Brain microvascular endothelial cell (primary cell): Measurements from ENCODE around the gene EHD4.

ENCODE experiments used
- DNase-seq: peaks from one replicate; pipeline ENCODE4 v3.0.0-alpha.2; 2020
- H3K27ac ChIP-seq: fragments of 250-450 bp; sonication (Bioruptor Pico); 2 replicates; pipeline ENCODE4 v1.5.1; 2020; ENCODE audit warnings: mild to moderate bottlenecking, moderate library complexity
- H3K27me3 ChIP-seq: fragments of 250-450 bp; sonication (Bioruptor Pico); replicated peaks from 2 replicates; pipeline ENCODE4 v1.5.1; 2020; ENCODE audit warnings: mild to moderate bottlenecking
- H3K36me3 ChIP-seq: fragments of 250-450 bp; sonication (Bioruptor Pico); replicated peaks from 2 replicates; pipeline ENCODE4 v1.5.1; 2020; ENCODE audit warnings: mild to moderate bottlenecking
- H3K4me3 ChIP-seq: 2 replicates; pipeline ENCODE4 v1.5.1; 2011; ENCODE audit warnings: low read depth, mild to moderate bottlenecking, control low read depth, low read length, moderate library complexity
- in situ Hi-C: cut with HindIII; loops from 2 replicates; pipeline ENCODE4 v1.10.0; 2017; ENCODE audit warnings: low sequenced_read_pairs, low pct_ligation_motif_present
- TF ChIP-seq, protein P1 (sequence below): IDR thresholded peaks from 2 replicates; pipeline ENCODE4 v1.5.1; 2011; ENCODE audit warnings: low read depth, mild to moderate bottlenecking, moderate library complexity, low read length, control low read depth, inconsistent platforms; ENCODE audit errors: missing control alignments

The EHD4 gene

DNA sequence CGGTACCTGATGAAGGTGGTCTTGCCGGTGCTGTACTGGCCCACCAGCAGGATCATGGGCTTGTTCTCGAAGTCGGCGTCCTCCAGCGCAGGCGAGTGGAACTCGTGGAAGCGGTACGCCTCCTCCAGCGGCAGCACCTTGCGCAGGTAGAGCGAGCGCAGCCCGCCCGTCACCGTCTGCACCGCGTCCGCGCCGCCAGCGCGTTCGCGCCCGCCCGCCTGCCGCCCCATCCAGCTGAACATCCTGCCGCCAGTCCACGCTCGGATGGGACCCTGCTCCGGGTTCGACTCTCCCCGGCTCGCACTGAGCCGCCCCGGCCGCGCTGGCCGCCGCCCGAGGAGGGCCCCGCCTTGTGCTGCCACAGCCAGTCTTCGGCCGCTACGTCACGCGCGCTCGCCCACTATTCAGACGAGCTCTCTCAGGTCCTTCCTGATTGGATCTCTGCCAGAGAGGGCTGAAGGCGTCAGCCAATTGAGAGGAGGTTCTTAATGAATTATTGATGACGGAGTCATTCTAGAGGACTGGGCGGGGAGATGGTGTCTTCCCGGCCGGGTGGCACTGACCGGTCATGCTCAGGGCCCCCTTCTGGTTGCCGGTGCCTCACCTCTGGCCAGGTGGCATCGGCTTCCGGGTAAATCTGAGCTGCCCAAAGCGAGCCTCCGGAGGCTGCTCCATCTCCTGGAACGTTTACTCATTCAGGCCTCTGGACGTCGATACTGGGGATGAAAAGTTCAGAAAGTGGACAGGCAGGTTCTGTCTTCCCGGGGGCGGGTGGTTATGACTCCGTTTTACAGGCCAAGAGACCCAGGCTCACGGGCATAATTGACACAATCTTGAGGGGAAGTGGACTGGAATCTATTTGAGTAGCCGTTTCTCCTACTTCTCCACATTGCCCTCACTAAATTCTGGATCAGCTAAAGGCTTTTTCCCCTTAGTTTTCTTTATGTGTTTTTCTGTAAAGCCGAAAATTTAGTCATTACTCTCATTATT is at the start of gene EHD4:
Gene EHD4, minus strand, starts transcription at position 305 of the 990 bp plus-strand sequence. Its CDS starts 63 bp downstream, at position 242.
- Histone ChIP-seq H3K4me3 (peak within 1 kb of the TSS; percentile 90), H3K27ac (peak within 1 kb of the TSS; percentile 77), H3K36me3 (no peaks in the 10 kb centered on the region), H3K27me3 (no peaks in the 10 kb centered on the region)
- DNase-seq: peak; percentile 99
- TF ChIP-seq, protein P1, sequence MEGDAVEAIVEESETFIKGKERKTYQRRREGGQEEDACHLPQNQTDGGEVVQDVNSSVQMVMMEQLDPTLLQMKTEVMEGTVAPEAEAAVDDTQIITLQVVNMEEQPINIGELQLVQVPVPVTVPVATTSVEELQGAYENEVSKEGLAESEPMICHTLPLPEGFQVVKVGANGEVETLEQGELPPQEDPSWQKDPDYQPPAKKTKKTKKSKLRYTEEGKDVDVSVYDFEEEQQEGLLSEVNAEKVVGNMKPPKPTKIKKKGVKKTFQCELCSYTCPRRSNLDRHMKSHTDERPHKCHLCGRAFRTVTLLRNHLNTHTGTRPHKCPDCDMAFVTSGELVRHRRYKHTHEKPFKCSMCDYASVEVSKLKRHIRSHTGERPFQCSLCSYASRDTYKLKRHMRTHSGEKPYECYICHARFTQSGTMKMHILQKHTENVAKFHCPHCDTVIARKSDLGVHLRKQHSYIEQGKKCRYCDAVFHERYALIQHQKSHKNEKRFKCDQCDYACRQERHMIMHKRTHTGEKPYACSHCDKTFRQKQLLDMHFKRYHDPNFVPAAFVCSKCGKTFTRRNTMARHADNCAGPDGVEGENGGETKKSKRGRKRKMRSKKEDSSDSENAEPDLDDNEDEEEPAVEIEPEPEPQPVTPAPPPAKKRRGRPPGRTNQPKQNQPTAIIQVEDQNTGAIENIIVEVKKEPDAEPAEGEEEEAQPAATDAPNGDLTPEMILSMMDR: peak; percentile 59
- in situ Hi-C loops: no loop called here

DNA sequence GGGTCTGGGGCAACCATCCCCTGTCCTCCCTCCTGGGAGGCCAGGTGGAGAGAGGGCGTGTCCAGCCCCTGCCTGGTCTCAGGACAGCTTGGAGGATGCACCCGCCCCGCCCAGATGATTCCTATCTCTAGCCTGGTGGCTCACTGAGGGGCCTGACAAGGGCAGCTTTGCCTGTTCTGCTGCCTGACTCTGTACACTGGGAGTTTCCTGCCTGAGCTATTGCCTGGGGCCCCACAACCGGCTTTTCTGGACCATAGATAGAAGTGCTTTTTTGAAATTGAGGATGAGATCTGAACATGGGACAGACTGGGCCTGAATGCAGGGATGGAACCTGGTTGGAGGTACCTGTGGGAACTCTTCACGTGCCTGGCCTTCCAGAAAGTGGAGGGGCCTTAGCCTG is 49.2 kb upstream of the EHD4 start:
- in situ Hi-C loops: no loop called here
- Histone ChIP-seq H3K36me3 (no peaks in the 10 kb centered on the region), H3K27me3 (peaks cover 5% of the 10 kb centered on the region), H3K4me3 (no peak overlapping the region), H3K27ac (no peak overlapping the region)
- TF ChIP-seq, protein P1: no peak
- no peak for DNase-seq

- peaks cover 7% of the 10 kb centered on the region for H3K27me3 ChIP-seq
- in situ Hi-C loops: no loop called here
- H3K27ac ChIP-seq: no peak within 1 kb of the TSS
- TF ChIP-seq, protein P1: no peak
- H3K36me3 ChIP-seq: no peaks in the 10 kb centered on the region
- no peak within 1 kb of the TSS for H3K4me3 ChIP-seq
- DNase-seq: no peak
These were observed 48.4 kb upstream of the EHD4 start, which contains the start of gene PLA2G4E for GRCh38 chr15:42020713-42021273. Gene PLA2G4E, minus strand, starts transcription at chr15:42021042. Its CDS starts 12 bp downstream, at chr15:42021030.

DNA sequence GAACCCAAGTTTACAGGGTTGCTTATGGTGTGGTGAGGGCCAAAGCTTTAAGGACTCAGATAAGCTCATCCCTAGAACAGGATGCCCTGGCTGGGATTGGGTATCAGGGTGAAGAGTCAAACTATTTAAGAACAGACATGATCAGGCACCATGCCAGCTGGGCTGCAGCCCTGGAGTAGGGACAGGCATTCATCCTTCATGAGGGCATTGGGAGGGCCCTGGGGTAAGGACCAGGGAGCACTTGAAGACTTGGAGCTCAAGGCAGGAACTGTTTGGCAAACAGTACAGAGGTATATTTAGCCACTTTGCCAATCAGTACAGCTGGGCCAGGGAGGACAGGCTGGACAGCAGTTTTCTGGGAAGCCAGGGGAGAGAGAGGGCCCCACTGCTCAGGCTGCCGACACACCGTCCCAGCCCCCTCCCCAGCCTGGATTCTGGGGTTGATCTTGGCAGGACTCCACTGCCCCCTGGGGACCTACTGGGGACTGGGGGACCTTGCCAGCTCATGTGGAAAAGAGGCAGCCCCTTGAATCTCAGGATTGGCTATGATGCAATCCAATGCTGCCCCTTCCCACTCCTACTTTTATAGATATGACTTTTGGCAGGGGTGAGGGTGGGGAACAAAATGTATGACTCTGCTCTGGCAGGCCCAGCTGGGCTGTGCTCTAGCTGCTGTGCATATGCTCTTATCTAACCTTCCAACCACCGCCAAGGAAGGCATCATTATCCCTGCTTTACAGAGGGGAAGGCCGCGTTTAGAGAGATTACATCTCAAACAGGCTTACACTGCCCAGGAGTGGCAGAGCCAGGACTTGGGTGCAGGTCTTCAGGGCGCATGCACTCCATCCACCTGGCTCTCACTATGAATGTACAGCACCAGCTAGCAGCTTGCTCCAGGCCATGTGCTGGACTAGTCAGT is 46.2 kb upstream of the EHD4 start:
- H3K27me3 ChIP-seq: peaks cover 7% of the 10 kb centered on the region
- TF ChIP-seq, protein P1: no peak
- no peaks in the 10 kb centered on the region for H3K36me3 ChIP-seq
- no peak overlapping the region for H3K4me3 ChIP-seq
- H3K27ac ChIP-seq: no peak overlapping the region
- in situ Hi-C loops: no loop called here
- no peak for DNase-seq

DNA sequence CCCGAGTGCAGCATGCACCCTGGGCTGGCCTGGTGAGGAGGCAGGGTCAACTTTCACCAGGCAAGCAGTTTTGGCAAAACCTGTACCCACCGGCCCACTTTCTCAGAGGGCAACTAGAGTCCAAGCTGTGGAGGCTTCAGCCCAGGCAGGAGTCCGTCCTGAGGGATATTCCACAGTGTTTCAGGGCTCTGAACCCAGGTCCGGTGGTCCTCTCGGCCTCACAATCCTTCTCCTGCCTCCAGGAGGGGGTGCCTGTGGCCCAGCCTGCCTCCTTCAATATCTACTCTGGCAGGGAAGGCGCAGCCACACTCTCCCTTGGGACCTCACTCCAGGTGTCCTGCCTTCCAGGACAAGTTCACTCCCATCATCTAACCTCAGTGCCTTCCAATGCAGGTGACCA is 44.6 kb upstream of the EHD4 start:
- H3K4me3 ChIP-seq: no peak overlapping the region
- in situ Hi-C loops: no loop called here
- H3K27ac ChIP-seq: no peak overlapping the region
- no peaks in the 10 kb centered on the region for H3K36me3 ChIP-seq
- DNase-seq: no peak
- H3K27me3 ChIP-seq: peaks cover 7% of the 10 kb centered on the region
- TF ChIP-seq, protein P1: no peak
